ENCODE data around the gene PROK1. TPM values are rescaled to one million over a fixed set of nuclear protein-coding genes. Genes with fewer than 3 reads are reported as not detected.

PROK1 gene
- polyA plus RNA-seq, 1 experiment: not detected

GRCh38 chr1:110465814-110466380 is 14.9 kb downstream of the PROK1 start:
- CTCF ChIA-PET: interaction anchor here (1.0 to 14.2 kb wide), 5 partner anchors 30 to 268 kb away, joined by 4 to 571 read pairs (median 13); partner anchors contain the start of gene KCNC4
- no peak overlapping the region for H3K4me3 ChIP-seq (ENCODE audit: low read depth, low read length)
- H3K27me3 ChIP-seq (ENCODE audit: control insufficient read depth, insufficient read depth, low read length): no peaks in the 10 kb centered on the region
- no peak for TF ChIP-seq CTCF (IDR thresholded peaks at IDR 0.05; ENCODE audit: low read depth, low read length)
- no peak overlapping the region for H3K27ac ChIP-seq (ENCODE audit: low read depth, low read length)
- no peak for DNase-seq (ENCODE audit: low read depth, low spot score)
- no peaks in the 10 kb centered on the region for H3K9me3 ChIP-seq (ENCODE audit: control insufficient read depth, insufficient read depth, low read length)
- POLR2A ChIA-PET: no interaction called here

DNA sequence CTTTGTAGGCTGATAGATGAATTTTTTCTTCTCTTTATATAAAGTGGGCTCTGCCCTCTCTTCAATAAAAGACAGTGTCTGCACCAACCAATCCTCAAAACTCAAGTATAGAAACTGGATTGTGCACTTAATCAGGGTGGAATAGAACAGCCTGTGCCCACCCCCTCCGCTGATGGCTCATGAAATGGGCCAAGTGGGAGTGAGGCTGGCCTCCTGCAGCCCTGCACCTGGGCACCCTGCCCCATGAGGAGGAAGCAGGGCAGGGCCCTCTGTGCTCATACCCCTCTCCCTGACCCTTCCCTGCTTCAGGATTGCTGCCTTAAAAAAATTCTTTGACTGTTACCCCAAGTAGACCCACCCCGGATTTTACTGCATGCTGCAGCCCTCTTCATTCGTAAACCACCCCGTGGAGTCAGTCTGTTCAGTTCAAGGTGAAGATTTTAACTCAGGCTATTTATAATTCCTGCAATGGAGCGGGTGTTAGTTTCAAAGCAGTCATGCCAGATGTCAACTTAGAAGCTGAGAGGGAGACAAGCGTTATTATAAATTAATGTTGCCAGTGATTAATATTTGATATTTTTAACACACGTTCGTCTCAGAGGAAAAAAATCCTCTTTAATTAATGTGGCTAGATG is 15.8 kb downstream of the PROK1 start:
- Histone ChIP-seq H3K27me3 (ENCODE audit: control insufficient read depth, insufficient read depth, low read length) (peaks cover 2% of the 10 kb centered on the region), H3K4me3 (ENCODE audit: low read depth, low read length) (no peak overlapping the region), H3K27ac (ENCODE audit: low read depth, low read length) (no peak overlapping the region), H3K9me3 (ENCODE audit: control insufficient read depth, insufficient read depth, low read length) (no peaks in the 10 kb centered on the region)
- DNase-seq (ENCODE audit: low read depth, low spot score): no peak
- ChIA-PET CTCF (interaction anchor here (1.9 to 14.2 kb wide), 3 partner anchors 29 to 261 kb away, joined by 12 to 571 read pairs (median 281); partner anchors contain the start of gene KCNC4), POLR2A (no interaction called here)
- TF ChIP-seq CTCF (IDR thresholded peaks at IDR 0.05; ENCODE audit: low read depth, low read length): no peak

DNA sequence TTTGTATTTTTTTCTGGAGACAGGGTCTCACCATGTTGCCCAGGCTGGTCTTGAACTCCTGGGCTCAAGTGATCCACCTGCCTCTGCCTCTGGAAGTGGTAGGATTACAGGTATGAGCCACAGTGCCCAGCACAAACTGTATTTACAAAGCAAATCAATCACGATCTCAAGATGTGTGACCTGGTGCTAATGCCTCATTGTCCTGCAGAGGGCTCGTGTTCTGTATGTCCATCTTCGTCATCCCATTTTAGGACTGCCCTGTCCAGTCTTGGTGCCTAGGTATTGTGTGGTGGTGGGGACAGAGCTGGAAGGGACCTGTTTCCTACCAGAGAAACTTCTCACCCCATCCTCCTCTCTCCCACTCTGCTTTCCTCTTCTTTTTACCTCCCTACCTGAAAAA is 20.2 kb downstream of the PROK1 start:
- Histone ChIP-seq H3K27ac (ENCODE audit: low read depth, low read length) (no peak overlapping the region), H3K4me3 (ENCODE audit: low read depth, low read length) (no peak overlapping the region), H3K27me3 (ENCODE audit: control insufficient read depth, insufficient read depth, low read length) (peaks cover 2% of the 10 kb centered on the region), H3K9me3 (ENCODE audit: control insufficient read depth, insufficient read depth, low read length) (no peaks in the 10 kb centered on the region)
- no peak for TF ChIP-seq CTCF (IDR thresholded peaks at IDR 0.05; ENCODE audit: low read depth, low read length)
- ChIA-PET POLR2A (no interaction called here), CTCF (interaction anchor here (1.2 to 2.0 kb wide), 3 partner anchors 11 to 59 kb away, joined by 5 to 14 read pairs (median 8); no protein-coding TSS in a partner anchor)
- no peak for DNase-seq (ENCODE audit: low read depth, low spot score)

DNA sequence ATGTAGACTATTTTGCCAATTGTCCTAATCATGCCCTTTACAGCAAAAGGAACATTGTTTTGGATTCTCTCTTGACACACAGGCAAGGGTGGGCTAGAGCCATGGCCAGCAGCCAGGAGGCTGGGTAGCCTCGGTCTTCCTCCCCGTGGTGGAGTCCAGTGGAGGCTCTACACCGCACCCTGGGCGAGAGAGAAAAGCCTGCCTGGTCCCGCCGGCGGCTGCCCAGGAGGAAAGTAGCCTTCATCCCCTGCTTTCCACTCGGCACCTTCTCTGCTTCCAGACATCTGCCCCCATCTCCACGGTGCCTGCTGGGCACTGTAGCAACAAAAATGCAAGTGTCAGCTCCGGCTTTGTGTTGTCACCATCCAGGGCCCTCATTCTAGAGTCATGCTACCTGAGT is 21.6 kb downstream of the PROK1 start:
- no peak overlapping the region for H3K27ac ChIP-seq (ENCODE audit: low read depth, low read length)
- CTCF ChIA-PET: interaction anchor here (1.2 to 2.2 kb wide), 4 partner anchors 12 to 60 kb away, joined by 5 to 14 read pairs (median 8); no protein-coding TSS in a partner anchor

More for the DNA sequence above, 21.6 kb downstream of the PROK1 start:
- TF ChIP-seq CTCF (IDR thresholded peaks at IDR 0.05; ENCODE audit: low read depth, low read length): no peak
- Histone ChIP-seq H3K27me3 (ENCODE audit: control insufficient read depth, insufficient read depth, low read length) (peaks cover 2% of the 10 kb centered on the region), H3K9me3 (ENCODE audit: control insufficient read depth, insufficient read depth, low read length) (no peaks in the 10 kb centered on the region), H3K4me3 (ENCODE audit: low read depth, low read length) (no peak overlapping the region)
- DNase-seq (ENCODE audit: low read depth, low spot score): no peak
- POLR2A ChIA-PET: interaction anchor here (1.0 kb wide), 1 partner anchor 8 kb away, joined by 4 read pairs; no protein-coding TSS in a partner anchor

Measured in AG04450 (cell line).